Astrocyte of the cerebellum (primary cell): Measurements from ENCODE around the gene CTNNA3.

Experiments used
- DNase-seq: peaks from one replicate; pipeline ENCODE4 v3.0.0-alpha.2; 2011; ENCODE audit warnings: low read depth
- H3K4me3 ChIP-seq: 2 replicates; pipeline ENCODE4 v1.5.1; 2011; ENCODE audit warnings: mild to moderate bottlenecking, low read depth, low read length, moderate library complexity
- in situ Hi-C: cut with HindIII; loops from 2 replicates; pipeline ENCODE4 v1.10.0; 2017; ENCODE audit warnings: low sequenced_read_pairs
- TF ChIP-seq, protein P1 (sequence below): IDR thresholded peaks from 2 replicates; pipeline ENCODE4 v1.5.1; 2012; ENCODE audit warnings: low read length, low read depth, moderate library complexity, mild to moderate bottlenecking; ENCODE audit errors: missing control alignments

The CTNNA3 gene

DNA sequence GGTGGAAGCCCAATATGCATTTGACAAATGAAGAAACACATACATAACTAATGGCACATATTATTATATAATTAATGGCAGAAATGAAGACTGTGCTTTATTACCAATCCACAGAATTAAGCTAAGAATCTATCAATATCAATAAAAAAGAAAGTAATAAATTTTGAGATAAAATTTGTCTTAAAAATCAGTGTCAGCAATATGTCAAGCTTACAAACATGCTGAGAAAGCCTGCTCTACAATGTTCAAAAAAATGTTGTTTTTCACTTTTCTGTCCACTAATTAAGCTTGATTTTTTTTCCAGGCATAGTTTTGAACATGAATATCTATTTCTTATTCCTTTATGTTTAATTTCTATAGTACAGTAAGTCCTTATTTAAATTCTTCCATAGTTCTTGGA lies 1491.2 kb downstream of the CTNNA3 start:
- TF ChIP-seq, protein P1, sequence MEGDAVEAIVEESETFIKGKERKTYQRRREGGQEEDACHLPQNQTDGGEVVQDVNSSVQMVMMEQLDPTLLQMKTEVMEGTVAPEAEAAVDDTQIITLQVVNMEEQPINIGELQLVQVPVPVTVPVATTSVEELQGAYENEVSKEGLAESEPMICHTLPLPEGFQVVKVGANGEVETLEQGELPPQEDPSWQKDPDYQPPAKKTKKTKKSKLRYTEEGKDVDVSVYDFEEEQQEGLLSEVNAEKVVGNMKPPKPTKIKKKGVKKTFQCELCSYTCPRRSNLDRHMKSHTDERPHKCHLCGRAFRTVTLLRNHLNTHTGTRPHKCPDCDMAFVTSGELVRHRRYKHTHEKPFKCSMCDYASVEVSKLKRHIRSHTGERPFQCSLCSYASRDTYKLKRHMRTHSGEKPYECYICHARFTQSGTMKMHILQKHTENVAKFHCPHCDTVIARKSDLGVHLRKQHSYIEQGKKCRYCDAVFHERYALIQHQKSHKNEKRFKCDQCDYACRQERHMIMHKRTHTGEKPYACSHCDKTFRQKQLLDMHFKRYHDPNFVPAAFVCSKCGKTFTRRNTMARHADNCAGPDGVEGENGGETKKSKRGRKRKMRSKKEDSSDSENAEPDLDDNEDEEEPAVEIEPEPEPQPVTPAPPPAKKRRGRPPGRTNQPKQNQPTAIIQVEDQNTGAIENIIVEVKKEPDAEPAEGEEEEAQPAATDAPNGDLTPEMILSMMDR, result no peak
- DNase-seq, result no peak
- in situ Hi-C loops, result no loop called here
- no peak overlapping the region for H3K4me3 ChIP-seq

DNA sequence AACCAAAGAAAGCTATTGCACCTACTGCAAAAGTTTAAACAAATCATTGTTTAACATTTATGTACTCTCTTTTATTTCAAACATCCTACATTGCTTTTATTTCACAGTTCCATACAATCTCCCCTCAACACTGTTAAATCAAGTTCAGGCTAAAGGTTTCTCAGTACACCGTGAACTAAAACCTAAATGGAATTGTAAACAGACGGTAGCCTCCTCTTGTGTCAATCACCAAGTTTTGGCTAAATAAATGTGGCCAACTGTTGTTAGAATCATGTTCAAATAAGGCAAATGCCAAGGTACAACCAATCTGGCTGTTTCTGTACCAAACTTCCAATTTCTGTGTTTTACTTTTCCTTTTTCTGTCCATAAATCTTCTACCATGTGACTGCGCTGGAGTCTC lies 1493.9 kb downstream of the CTNNA3 start:
- TF ChIP-seq, protein P1, result no peak
- in situ Hi-C loops, result no loop called here
- no peak overlapping the region for H3K4me3 ChIP-seq
- DNase-seq, result no peak

- TF ChIP-seq, protein P1, result no peak
- in situ Hi-C loops, result no loop called here
- no peak for DNase-seq
- H3K4me3 ChIP-seq, result no peak overlapping the region
Observed at GRCh38 chr10:66192162-66192831, 1503.7 kb downstream of the CTNNA3 start.

DNA sequence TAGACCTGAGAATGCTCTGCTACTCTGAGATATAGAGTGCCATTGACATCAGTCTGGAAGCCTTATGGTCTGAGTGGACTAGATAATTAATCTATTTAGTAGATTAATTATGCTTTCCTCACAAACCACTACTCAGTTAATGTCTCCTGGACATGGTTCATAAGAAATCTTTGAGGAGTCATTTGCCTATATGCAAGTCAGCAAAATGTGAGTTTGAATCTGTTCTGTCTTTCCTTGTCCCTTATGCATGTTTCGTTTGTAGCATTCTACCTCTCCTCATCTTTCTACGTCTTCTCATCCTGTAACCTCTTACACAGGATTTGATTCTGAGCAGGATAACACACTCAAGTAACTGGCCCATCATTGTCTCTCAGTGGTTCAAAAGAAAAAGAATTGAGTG lies 1505.6 kb downstream of the CTNNA3 start:
- TF ChIP-seq, protein P1, result no peak
- no peak for DNase-seq
- H3K4me3 ChIP-seq, result no peak overlapping the region
- in situ Hi-C loops, result no loop called here

- no peak overlapping the region for H3K4me3 ChIP-seq
- TF ChIP-seq, protein P1, result no peak
- in situ Hi-C loops, result no loop called here
- no peak for DNase-seq
Observed at GRCh38 chr10:66189271-66189670, 1506.7 kb downstream of the CTNNA3 start.

GRCh38 chr10:66187053-66187733 lies 1508.8 kb downstream of the CTNNA3 start:
- TF ChIP-seq, protein P1, result no peak
- DNase-seq, result peak; percentile 8
- no peak overlapping the region for H3K4me3 ChIP-seq
- in situ Hi-C loops, result no loop called here
